ENCODE results near the gene NRIP1. TPM values are rescaled to one million over a fixed set of nuclear protein-coding genes. Genes with fewer than 3 reads are reported as not detected.

Gene NRIP1
- total RNA-seq, 1 experiment from 2014 or later: 29.6 TPM

GRCh38 chr21:14968821-14969220 lies 96.0 kb downstream of the NRIP1 start:
- Histone ChIP-seq H3K4me3 (replicated peaks in 1 of 2; ENCODE audit: low read depth in 1 of 2, low read length in 2 of 2) (no peak overlapping the region), H3K4me1 (ENCODE audit: control insufficient read depth in 1 of 2, insufficient read depth in 2 of 2, low read length in 2 of 2) (no peaks in the 10 kb centered on the region), H3K27me3 (ENCODE audit: insufficient read depth, low read length) (no peaks in the 10 kb centered on the region), H3K36me3 (ENCODE audit: control insufficient read depth in 1 of 2, insufficient read depth in 2 of 2, low read length in 2 of 2) (peaks cover 6% of the 10 kb centered on the region in 2 experiments; a peak in 2 of 4 replicates), H3K9me3 (ENCODE audit: control insufficient read depth in 1 of 2, insufficient read depth in 1 of 2, low read depth in 1 of 2, low read length in 2 of 2) (no peaks in the 10 kb centered on the region; a peak in 1 of 4 replicates), H4K20me1 (ENCODE audit: insufficient read depth) (no peaks in the 10 kb centered on the region), H3K4me2 (ENCODE audit: low read length) (no peak overlapping the region), H3K79me2 (ENCODE audit: insufficient read depth, low read length) (peaks cover 5% of the 10 kb centered on the region; the same call in 1 of the 2 replicates), H3K9ac (ENCODE audit: low read length) (no peak overlapping the region), H3K9me2 (ENCODE audit: insufficient read depth) (no peaks in the 10 kb centered on the region), H2AFZ (ENCODE audit: low read depth, low read length, poor library complexity, severe bottlenecking) (no peak overlapping the region), H3K27ac (ENCODE audit: low read depth, low read length) (no peak overlapping the region)
- ChIA-PET CTCF (no interaction called here), RAD21 (ENCODE audit: low non-redundant PET in 1 of 2, low total read pairs in 2 of 2, uncharacterized antibody in 2 of 2, unreplicated experiment in 2 of 2) (no interaction called here), POLR2A (no interaction called here)
- TF ChIP-seq ZBTB33 (IDR thresholded peaks at IDR 0.05; ENCODE audit: extremely low read depth, insufficient replicate concordance, low read length) (no peak), YY1 (IDR thresholded peaks at IDR 0.05; ENCODE audit: extremely low read depth, insufficient replicate concordance, low read depth, low read length) (no peak), REST (IDR thresholded peaks at IDR 0.05; ENCODE audit: low read depth) (no peak), POLR2AphosphoS5 (IDR thresholded peaks at IDR 0.05; ENCODE audit: low read depth, low read length) (no peak), ZFX (IDR thresholded peaks at IDR 0.05) (no peak), EZH2 (IDR thresholded peaks at IDR 0.05) (no peak), MAX (IDR thresholded peaks at IDR 0.05) (no peak), SRF (IDR thresholded peaks at IDR 0.05; ENCODE audit: low read depth) (no peak), TCF7L2 (IDR thresholded peaks at IDR 0.05; ENCODE audit: borderline replicate concordance, extremely low read depth, insufficient read depth, insufficient read length) (no peak), ATF3 (IDR thresholded peaks at IDR 0.05) (no peak), FOSL1 (IDR thresholded peaks at IDR 0.05; ENCODE audit: low read depth) (no peak), SP1 (IDR thresholded peaks at IDR 0.05; ENCODE audit: low read depth) (no peak), EZH2phosphoT487 (IDR thresholded peaks at IDR 0.05; ENCODE audit: borderline replicate concordance) (no peak)
- DNase-seq (ENCODE audit: low read depth, low spot score): no peak
- intact Hi-C loops (cut with micrococcal nuclease): no loop called here
- no peak for ATAC-seq
- no TSS peak for BruUV-seq (replicated peaks)

All from HCT116 (cell line).